Measurements from ENCODE around the gene ANKMY1.

Gene ANKMY1

GRCh38 chr2:240441326-240441992 is 116.3 kb downstream of the ANKMY1 start:
- DNase-seq = no peak

DNA sequence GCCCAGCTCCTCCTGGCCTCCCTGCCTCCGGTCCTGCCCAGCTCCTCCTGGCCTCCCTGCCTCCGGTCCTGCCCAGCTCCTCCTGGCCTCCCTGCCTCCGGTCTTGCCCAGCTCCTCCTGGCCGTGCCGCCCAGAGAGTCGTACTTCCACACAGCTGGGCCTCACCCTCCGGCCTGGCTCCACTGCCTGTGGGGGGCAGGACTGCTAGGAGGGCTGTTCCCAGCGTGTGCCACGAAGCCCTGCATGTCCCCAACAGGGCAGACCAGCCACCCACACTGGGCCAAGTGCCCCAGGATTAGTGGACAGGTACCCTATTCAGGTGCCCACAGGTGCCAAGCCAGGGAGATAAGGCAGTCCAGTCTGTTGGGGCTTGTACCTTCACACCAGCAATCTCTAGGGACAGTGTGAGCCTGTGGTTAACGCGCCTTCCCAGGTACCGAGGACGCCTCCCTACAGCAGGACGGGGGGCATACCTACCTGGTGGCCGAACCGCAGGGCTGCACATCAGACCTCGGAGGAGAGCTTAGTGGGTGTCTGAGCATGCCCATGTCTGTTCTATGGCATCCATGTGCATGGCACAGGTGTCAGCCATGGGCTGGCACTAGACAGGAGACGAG is 117.0 kb downstream of the ANKMY1 start:
- DNase-seq = no peak

DNA sequence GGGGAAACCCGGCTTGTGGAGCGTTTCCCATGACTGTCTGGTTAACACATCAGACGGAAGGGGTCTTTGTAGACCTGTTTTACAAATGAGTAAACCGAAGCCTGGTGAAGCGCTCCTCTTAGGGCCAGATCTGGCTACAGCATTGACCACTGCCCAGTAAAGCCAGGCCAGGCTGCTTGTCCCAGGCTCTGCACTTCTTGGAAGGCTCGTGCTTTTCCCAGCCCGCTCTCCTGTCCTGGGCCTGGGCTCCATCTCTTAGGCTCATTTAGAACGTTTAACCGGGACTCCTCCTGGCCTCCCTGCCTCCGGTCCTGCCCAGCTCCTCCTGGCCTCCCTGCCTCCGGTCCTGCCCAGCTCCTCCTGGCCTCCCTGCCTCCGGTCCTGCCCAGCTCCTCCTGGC is 117.5 kb downstream of the ANKMY1 start:
- no peak for DNase-seq

DNA sequence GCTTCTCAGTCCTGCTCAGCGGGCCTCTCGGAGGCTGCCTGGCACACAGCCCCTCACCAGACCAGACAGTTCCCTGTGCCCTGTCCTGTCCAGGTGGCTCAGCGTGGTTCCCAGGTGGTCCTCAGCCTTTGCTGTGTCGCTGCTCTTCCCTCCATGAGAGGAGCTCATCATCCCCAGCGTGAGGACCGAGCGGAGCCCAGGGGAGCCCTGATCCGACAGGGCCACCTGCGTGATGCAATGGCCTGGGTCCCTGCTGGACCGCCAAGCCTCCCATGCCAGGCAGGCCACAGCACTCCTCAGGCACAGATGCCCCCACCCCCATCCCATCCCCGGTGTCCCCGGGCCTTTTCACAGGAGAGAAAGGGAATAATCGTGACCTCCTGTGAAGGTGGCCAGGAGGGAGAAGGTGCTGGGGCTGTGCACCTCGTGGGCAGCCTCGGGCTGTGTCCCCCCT is 118.1 kb downstream of the ANKMY1 start:
- DNase-seq = no peak

- DNase-seq = no peak
These were observed 118.7 kb downstream of the ANKMY1 start for GRCh38 chr2:240438810-240439697.

DNA sequence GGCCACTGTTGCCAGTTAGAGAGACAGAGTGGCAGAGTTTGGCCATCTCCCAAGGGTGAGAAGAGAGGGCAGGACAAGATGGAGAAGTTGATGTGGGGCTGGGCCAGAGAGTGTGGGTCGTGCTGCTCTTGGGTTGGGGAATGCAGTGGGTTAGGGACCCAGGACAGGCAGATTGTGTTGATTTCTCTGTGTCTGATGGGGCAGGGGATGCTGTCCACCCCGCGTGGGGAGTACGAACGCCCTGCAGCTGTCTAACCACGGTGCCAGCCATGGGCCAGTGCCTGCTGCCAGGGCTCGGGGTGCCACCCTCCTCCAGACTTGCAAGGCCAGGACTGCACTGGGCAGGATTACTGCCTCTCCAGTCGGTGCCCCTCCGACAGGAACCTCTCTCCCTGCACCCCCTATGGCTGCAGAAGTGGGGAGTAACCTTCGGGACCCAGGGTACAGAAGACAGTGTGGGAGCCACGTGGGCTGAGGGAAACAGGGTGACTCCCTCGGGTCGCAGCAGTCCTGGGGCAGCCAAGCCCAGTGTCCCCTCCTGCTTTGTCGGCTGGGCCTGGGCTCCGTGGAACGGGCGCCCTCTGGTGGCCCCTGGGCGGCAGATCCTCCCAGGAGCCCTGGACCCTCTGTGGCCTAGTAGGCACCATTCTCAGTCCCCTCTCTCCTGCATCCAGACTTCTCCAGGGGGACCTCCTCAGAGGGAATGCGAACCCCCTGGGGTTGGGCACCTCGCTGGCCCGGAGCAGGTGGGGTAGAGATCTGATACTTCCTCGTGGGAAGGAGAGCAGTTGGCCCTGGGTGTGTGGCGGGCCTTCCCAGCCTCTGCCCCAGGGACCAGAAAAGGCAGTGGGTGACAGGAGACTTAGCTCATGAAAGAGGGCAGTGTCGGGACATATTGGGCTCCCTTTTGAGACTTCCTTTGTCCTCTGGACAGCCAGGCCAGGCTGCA is 119.7 kb downstream of the ANKMY1 start:
- peak; percentile 80 for DNase-seq

- no peak for DNase-seq
These were observed 120.3 kb downstream of the ANKMY1 start for GRCh38 chr2:240437551-240437860.

- DNase-seq = no peak
These were observed 120.9 kb downstream of the ANKMY1 start for GRCh38 chr2:240436683-240437550.

GRCh38 chr2:240435948-240436682 is 121.7 kb downstream of the ANKMY1 start:
- DNase-seq = no peak

DNA sequence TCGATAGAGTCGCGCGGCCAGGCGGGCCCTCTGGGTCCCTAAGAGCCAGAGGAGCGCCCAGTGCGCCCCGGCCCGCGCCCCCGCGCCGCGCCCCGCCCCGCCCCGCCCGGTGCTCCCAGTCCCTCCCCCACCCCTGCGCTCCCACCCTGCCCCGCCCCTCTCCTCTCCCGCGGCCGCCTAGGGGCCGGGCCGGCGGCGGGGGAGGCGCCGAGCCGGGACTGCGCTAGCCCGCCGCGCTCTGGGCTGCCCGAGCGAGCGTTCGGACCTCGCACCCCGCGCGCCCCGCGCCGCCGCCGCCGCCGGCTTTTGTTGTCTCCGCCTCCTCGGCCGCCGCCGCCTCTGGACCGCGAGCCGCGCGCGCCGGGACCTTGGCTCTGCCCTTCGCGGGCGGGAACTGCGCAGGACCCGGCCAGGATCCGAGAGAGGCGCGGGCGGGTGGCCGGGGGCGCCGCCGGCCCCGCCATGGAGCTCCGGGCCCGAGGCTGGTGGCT is 122.3 kb downstream of the ANKMY1 start, which contains the start of gene GPC1:
TSS of gene GPC1 (plus strand) at position 207 of the 491 bp plus-strand sequence. CDS start at position 463, 256 bp downstream.
- DNase-seq = peak; percentile 63

DNA sequence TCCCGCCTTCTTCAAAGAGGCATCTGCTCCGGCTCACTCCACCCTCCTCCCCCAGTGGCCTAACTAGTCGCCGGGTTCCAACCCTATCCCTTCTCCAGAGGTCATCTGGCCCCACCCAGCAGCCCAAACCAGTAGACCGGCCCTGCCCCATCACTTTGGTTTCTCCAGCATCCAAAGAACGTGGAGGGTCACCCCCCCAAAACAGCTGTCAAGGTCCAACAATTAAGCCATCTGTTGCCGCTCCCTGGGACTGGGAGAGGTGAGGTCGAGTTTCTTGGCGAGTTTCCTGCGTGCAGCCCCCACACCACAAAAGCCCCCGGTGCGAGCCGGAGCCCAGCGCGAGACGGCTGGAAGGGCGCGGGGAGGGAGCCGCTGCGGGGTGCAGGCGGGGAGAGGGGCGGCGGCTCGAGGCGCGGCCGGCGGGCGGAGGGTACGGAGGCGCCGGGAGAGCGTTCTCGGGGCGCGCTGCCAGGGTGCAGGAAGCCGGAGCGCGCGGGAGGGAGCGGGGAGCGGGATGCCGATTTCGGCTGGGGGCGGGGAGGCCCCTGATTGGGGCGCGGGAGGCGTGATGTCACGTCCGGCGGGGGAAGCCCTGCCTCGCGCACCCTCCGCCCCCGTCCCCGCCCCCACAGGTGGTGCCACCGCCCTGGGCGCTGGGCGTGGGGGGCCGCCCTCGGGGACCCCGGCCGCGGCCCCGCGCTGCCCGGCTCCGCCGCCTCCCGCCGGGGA is 122.9 kb downstream of the ANKMY1 start:
- peak; percentile 91 for DNase-seq

GRCh38 chr2:240433973-240434727 is 123.6 kb downstream of the ANKMY1 start:
- DNase-seq = peak; percentile 51

DNA sequence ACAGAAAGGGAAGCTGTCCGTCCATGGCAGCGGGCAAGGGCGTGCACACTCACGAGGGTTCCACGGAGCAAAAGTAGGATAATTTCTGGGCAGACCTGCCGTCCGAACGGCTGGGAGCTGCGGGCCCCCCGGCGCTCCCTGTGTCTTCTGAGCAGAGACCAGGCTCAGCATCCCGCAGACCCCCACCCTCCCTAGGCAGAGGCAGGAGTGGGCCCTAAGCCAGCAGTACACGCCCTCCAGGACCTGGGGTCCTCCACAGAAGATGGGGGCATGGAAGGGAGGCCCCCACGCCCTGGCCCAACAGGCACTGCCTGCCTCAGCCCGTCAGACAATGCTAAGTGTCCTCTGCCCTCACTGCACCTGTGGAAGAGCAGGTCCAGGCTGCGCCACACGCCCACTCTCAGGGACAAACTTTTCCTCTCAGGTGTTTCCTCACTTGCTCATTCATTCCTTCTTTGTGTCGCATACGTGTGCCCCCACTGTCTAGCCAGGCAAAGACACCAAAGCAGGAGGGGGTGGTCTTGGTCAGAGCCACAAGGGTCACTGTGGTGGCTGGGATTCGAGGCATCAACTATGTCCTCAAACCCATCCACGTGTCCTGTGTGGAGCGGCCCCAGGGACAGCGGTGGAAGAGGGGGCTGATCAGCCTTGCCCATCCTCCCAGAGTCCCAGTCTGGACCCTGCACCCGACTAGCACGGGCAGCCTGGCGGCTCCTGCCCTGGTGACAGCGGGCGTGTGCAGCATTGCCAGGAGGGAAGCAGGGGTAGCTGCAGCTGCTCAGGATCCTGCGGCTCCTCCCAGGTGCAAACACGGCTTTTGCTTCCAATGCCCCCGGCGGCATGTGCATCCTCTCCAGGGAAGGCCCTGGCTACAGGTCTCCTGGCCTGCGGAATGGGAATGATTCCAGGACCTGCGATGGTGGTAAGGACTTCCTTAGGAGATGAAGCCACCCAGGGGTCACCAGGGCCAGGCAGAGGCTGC is 124.7 kb downstream of the ANKMY1 start:
- DNase-seq = no peak

DNA sequence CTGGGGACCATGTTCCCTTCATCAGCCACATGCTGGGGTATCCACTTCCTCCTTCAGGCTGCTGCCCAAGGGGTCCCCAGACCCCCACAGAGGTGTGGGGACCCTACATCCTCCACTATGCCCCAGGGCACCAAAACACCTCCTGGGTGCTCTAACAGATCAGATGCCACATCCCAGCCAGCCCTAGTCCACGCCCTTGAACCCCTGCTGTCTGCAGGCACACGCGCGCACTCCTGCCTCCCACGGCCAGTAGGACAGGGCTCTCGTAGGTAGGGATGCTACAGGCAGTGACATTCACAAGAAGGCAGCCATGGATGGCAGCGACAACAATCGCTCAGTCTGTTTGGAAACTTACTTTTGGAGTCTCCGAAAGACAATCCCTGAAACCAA is 125.4 kb downstream of the ANKMY1 start:
- DNase-seq = no peak

GRCh38 chr2:240431661-240432424 is 125.9 kb downstream of the ANKMY1 start:
- DNase-seq = peak; percentile 19

- DNase-seq = peak; percentile 19
These were observed 126.5 kb downstream of the ANKMY1 start for GRCh38 chr2:240431271-240431660.

- DNase-seq = peak; percentile 17
These were observed 127.2 kb downstream of the ANKMY1 start for GRCh38 chr2:240430595-240430994.

All from stimulated activated CD8-positive, alpha-beta memory T cell treated with anti-CD3 and anti-CD28 coated beads, Interleukin-4, amount 100 ng/mL, for 48 hours (primary cell).